HS-5 (cell line): Measurements from ENCODE around the gene ITGB3.

Experiments used
- DNase-seq: peaks from one replicate; pipeline ENCODE4 v3.0.0-alpha.2; 2012; ENCODE audit warnings: low read depth

The ITGB3 gene

GRCh38 chr17:47338026-47338425, 84.4 kb downstream of the ITGB3 start:
- DNase-seq: no peak

GRCh38 chr17:47352848-47353247, 99.2 kb downstream of the ITGB3 start:
- DNase-seq: no peak

- no peak for DNase-seq
Observed at GRCh38 chr17:47358652-47359051, 105.0 kb downstream of the ITGB3 start.
